ENCODE results near the gene TSPEAR.
"Not testable (repeated sequence)": the region's sequence is repeated elsewhere in the genome, so short reads cannot be mapped to it uniquely, and the experiment has no call there.

- not testable (repeated sequence) for TF ChIP-seq POLR2A (IDR thresholded peaks at IDR 0.05); CTCF (IDR thresholded peaks at IDR 0.05 in 4 of 5, conservative IDR thresholded peaks at IDR 0.05 in 1 of 5)
Observed at GRCh38 chr21:44558329-44558675, 153.1 kb downstream of the TSPEAR start.

Data from gastrocnemius medialis (tissue), 4 donors.